Activated naive CD8-positive, alpha-beta T cell treated with anti-CD3 and anti-CD28 coated beads, Interleukin-2, amount 50 U/mL, for 24 hours (primary cell): ENCODE results near the gene MFSD6L.

ENCODE experiments used
- ATAC-seq: fragments of 150-1000 bp; cut with Tn5 transposase; one replicate; pipeline ENCODE4 v1.10.0; 2021
- DNase-seq: peaks from one replicate; pipeline ENCODE4 v3.0.0; 2021
- H3K27ac Mint-ChIP-seq: one replicate; pipeline ENCODE4 v1.8.0; 2021; ENCODE audit warnings: mild to moderate bottlenecking, mixed read lengths
- H3K27me3 Mint-ChIP-seq: one replicate; pipeline ENCODE4 v1.8.0; 2021; ENCODE audit warnings: mixed read lengths
- H3K36me3 Mint-ChIP-seq: one replicate; pipeline ENCODE4 v1.8.0; 2021; ENCODE audit warnings: low read depth, mixed read lengths
- H3K4me1 Mint-ChIP-seq: one replicate; pipeline ENCODE4 v1.8.0; 2021; ENCODE audit warnings: mixed read lengths
- H3K4me3 Mint-ChIP-seq: one replicate; pipeline ENCODE4 v1.8.0; 2021; ENCODE audit warnings: mild to moderate bottlenecking, moderate library complexity, mixed read lengths
- H3K9me3 Mint-ChIP-seq: one replicate; pipeline ENCODE4 v1.8.0; 2021; ENCODE audit warnings: mixed read lengths

MFSD6L gene

GRCh38 chr17:8753976-8754440, 45.2 kb downstream of the MFSD6L start:
- no peaks in the 10 kb centered on the region for H3K9me3 Mint-ChIP-seq
- no peak overlapping the region for H3K4me3 Mint-ChIP-seq
- DNase-seq (no peak), ATAC-seq (no peak)
- peaks cover 14% of the 10 kb centered on the region for H3K27me3 Mint-ChIP-seq
- H3K36me3 Mint-ChIP-seq: no peaks in the 10 kb centered on the region
- H3K4me1 Mint-ChIP-seq: no peaks in the 10 kb centered on the region
- H3K27ac Mint-ChIP-seq: no peak overlapping the region

- H3K27ac Mint-ChIP-seq: no peak overlapping the region
- no peaks in the 10 kb centered on the region for H3K9me3 Mint-ChIP-seq
- ATAC-seq: no peak
- H3K36me3 Mint-ChIP-seq: no peaks in the 10 kb centered on the region
- H3K4me3 Mint-ChIP-seq: no peak overlapping the region
- DNase-seq: no peak
- peaks cover 14% of the 10 kb centered on the region for H3K27me3 Mint-ChIP-seq
- H3K4me1 Mint-ChIP-seq: no peaks in the 10 kb centered on the region
Observed at GRCh38 chr17:8753136-8753975, 45.8 kb downstream of the MFSD6L start.

GRCh38 chr17:8749616-8750015, 49.5 kb downstream of the MFSD6L start:
- DNase-seq (no peak), ATAC-seq (no peak)
- H3K4me3 Mint-ChIP-seq: no peak overlapping the region
- no peaks in the 10 kb centered on the region for H3K9me3 Mint-ChIP-seq
- H3K4me1 Mint-ChIP-seq: peaks cover 7% of the 10 kb centered on the region
- peak overlapping the region; percentile 49 for H3K27ac Mint-ChIP-seq
- H3K36me3 Mint-ChIP-seq: no peaks in the 10 kb centered on the region
- H3K27me3 Mint-ChIP-seq: peaks cover 2% of the 10 kb centered on the region

GRCh38 chr17:8747742-8748141, 51.4 kb downstream of the MFSD6L start:
- Mint-ChIP-seq H3K4me3 (no peak overlapping the region), H3K36me3 (no peaks in the 10 kb centered on the region), H3K4me1 (peaks cover 7% of the 10 kb centered on the region), H3K27ac (no peak overlapping the region), H3K9me3 (no peaks in the 10 kb centered on the region), H3K27me3 (no peaks in the 10 kb centered on the region)
- DNase-seq (no peak), ATAC-seq (no peak)
